ENCODE measurements around the gene CALM3.

The CALM3 gene

DNA sequence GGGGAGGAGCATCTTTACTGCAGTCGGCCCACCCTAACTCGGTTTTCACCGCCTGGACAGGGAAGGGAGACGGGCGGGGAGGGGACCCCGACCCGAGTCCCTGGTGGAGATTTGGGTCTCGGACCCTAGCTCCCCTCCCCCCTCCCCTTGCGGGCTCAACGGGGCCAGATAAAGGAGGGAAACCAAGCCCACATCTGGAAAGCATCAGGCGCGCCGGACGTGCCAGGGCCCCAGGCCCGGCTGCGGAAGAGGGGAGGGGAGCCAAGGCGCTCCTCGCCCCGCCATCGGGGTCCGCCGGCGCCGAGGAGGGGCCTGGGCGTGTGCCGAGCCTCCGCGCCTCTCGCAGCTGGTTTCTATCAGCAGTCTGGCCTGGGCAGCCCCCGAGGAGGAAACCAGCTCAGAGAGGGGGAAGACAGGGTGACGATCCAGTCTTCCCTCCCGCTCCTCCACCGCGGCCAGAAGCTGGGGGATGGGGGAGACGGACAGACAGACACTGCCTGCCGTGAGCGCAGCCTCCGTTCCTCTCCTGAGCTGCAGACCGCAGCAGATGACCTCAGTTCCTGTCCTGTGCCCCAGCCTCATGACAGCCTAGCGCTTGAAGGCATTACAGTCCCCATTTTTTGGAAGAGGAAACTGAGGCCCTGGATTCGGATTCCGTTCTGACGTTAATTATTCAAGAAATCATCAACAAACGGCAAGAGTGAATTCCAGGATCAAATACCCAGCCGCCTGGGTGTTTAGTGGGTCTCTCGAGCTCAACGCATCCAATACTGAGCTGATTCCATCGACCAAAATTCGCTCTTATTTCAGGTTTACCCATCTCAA lies 38.4 kb downstream of the CALM3 start:
- DNase-seq = peak; percentile 34

DNA sequence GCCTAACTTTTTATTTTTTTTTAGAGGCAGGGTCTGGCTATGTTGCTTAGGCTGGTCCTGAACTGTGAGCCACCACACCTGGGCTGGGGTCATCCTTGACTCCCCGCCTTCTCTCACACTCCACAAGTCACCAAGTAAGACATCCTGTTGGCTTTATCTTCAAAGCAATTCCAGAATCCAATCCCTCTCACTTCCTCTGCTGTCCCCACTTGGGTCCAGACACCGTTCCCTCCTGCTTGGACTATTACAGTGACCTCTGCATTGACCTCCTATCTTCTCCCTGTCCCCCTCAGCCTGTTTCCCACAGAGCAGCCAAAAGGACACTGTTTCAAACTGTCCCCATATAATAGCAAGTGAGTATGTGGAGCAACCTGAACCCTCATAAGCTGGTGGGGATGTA lies 39.5 kb downstream of the CALM3 start:
- DNase-seq = no peak

DNA sequence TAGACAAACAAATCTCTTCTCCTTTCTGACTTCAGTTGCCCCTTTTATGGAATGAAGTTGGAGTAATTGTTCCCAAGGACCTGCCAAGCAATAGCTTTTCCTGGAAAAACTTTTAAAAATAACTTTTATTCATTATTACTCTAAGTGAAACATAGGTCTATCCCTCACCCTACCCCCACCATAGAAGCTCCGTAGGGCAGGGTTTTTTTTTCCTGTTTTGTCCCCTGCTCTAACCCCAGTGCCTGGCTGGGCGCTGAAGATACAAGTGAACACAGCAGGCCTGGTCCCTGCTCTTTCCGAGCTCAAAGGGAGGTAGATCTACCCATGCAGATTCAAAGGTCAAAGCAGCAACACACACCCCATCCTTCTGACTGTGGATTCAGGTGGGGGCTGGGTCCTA lies 43.6 kb downstream of the CALM3 start:
- DNase-seq = no peak

DNA sequence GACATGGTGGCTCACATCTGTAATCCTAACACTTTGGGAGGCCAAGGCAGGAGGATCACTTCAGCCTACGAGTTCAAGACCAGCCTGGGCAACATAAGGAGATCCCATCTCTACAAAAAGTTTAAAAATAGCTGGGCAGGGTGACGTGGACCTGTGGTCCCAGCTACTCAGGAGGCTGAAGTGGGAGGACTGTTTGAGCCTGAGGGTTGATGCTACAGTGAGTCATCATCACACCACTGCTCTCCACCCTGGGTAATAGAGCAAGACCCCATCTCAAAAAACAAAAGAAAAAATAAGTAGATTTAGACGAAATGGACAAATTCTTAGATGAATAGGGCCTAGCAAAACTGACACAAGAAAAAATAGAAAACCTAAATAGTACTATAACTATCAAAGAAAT lies 45.3 kb downstream of the CALM3 start:
- DNase-seq = no peak

DNA sequence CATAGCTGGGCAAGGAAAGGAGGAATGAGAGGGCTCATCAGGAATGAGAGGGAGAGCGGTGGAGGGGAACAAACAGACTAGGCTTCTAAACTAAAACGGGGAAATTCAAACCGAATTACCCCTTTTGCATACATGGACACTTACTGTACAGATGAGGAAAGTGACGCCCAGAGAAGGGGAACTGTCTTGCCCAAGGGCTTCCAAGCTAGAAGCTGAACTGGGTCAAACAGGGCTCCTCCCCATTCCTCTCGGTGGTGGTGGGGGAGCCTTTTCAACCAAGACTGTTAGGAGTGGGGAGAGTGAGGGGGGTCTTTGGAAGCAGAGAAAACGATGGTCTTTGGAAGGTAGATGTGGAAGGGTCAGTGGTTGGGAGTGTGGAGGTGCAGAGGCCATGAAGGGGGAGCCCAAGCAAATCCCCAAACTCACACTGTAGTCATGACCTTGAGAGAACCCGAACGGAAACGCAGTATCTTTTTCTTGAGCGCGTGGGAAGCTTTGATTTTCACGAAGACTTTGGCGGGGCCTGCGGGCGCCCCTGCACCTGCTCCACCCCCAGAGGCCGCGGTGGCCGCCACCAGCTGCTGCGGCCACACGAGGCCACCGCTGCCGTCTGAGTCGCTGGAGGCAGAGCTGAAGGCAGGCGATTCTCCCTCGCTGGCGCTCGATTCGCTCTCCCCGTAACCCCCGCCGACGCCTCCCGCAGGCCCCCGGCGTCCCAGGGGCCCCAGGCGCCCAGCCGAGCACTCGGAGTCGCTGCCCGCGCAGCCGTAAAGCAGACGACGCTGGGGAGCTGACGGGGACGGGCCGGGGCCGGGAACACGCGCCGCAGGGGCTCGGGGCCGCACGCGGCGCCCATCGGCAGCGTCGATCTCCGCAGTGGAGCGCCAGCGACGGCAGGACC lies 47.2 kb downstream of the CALM3 start:
- DNase-seq = no peak

DNA sequence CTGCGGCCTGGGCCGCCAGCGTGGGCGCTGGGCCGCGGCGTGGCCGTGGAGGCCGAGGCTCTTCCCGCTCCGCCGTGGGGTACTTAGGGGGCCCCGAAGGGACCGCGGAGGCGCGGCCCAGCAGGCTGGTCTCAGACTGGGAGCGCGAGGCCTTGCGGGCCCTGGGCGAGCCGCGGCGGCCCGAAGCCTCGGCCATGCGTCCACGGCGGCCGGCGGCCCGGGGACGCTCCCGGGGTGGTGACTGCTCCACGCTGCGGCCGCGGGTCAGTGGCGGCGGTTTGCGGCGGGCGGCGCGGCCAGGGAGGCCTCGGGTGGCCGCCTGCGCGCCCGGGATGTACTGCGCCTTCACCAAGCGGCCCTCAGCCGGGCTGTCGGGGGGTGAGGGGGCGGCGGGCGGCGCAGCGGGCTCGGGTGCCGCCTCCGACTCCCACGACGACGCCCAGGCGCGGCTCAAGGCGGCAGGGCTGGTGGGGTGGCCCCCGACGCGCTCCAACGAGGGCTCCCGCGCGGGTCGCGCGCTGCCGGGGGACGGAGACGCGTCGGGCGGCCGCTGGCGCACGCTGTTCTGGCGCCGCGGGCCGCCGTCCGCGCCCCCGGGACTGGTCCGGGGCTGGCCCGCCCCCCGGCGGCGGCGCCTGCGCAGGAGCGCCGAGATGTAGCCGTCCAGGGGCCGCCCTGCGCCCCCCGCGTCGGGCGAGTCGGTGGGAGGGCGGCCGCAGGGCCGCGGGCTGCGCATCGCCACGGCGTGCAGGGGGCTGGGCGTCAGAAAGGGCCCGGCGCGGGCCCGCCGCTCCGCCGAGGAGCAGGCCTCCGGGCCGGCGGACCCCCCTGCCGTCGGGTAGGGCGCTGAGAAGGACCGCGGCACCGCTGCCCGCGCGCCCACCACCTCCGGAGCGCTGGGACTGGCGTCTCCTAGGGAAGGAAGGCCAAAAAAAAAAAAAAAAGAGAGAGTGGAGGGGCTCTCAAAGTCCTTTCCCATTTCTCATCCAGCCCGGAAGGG lies 48.1 kb downstream of the CALM3 start:
- DNase-seq = no peak

DNA sequence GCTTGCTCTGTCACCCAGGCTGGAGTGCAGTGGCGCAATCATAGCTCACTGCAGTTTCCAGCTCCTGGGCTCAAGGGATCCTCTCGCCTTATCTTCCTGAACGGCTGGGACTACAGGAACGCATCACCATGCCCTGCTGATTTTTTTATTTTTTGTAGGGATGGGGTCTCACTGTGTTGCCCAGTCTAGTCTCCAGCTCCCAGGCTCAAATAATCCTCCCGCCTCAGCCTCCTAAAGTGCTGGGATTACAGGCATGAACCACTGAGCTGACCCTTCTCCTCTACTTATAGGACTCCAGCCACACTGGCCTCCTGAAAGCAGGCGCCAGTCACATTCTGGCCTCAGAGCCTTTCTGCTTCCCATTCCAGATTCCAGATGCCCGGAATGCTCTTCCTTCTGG lies 49.3 kb downstream of the CALM3 start:
- no peak for DNase-seq

DNA sequence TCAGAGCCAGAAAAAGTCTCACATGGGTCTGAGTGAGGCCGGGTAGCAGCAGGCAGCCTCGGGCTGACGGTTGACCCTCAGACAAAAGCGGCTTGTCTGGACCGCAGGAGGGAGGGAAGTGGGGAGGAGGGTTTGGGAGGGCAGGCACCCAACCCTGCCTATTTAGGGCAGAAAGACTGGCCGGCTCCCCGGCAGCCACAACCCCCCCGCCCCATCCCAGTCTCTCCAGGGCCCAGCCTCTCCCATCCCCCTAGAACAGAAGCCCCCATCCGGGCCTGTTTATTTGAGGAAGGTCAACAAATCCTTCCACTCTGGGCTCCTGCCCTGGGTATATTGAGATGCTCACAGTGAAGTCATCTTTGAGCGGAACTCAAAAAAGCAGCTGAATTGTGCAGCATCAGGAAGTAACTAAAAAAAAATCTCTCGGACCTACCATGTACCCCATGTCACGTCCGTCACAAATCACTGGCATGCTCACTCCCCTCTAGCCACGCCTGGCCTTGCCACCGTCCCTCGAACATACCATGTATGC lies 53.6 kb downstream of the CALM3 start:
- DNase-seq = no peak

DNA sequence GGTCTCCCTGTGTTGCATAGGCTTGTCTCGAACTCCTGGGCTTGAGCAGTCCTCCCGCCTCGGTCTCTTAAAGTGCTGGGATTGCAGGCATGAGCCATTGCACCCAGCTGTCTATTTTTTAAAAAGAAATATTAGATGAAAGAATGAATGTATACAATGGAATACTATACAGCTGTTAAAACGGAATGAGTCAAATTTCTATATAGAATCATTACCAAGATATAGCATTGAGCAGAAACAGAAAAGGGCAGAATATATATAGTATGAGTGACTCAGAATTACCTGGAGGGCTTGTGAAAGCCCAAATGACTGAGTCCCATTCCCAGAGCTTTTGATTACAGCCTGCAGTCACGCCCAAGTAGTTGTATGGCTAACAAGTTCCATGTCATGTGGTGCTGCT lies 55.4 kb downstream of the CALM3 start:
- no peak for DNase-seq

DNA sequence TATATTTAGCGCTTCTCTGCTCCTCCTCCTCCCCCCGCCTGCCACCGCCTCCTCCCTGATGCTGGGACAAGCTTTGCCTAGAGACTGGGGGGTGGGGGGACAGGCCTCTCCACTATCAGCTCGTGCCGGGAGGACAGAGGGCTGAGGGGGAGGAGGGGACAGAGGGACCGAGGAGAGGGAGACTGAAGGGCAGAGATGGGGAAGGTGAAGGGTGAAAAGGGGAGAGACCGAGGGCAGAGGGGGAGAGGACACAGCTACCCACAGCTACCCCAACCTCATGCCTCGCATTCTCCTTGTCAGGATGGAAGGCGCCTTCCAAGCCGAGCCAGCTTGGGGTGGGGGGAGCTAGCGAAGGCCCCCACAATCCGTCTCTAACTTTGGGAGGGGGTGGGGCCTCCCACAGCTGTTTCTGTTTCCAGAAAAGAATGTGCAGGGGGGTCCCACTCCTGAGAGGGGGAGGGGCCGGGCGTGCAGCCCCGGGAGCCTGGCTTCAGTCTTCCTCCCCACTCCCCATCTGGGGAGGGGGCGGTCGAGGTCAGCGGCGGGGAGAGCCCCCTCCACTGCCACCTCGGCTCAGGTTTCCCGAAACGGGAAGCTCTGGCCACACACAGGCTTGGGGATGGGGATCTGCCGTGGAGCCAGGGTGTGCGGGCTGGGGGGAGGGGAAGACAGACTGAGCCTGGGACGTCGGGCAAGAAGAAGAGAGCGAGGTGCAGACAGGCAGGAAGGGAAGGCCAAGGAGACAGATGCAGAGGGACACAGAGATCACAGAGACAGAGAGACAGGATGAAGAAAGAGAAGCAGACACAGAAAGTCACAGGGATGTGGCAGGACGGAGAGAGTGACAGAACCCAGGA lies 58.2 kb downstream of the CALM3 start:
- no peak for DNase-seq

DNA sequence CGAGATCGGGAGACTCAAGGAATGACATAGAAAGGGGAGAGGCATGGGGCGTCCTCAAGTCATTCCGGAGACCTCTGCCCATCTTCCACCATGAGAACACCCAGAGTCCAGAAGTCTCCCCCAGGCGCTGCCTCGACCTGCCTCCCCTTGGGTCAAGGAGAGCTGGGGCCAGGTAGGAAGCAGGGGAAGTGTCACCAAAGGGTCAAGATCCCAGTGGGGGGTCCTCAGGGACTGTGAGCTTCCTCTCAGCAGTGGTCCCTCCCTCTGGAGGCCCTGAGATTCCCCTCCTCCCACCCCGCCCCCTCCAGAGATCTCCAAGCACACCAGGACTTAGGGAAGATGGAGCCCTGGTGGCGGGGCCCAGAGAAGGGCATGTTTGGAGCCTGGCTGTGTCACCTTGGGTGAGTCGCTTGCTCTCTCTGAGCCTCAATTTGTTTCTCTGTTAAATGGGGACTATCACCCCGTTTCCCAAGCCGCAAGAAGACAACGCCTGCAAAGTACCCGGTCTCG lies 58.9 kb downstream of the CALM3 start:
- no peak for DNase-seq
